PC-3 (cell line): ENCODE results near the gene MINDY1. TPM values are rescaled to one million over a fixed set of nuclear protein-coding genes. Genes with fewer than 3 reads are reported as not detected.

Experiments
- ATAC-seq: fragments of 200-7000 bp; cut with Tn5 transposase; 2 replicates; pipeline ENCODE4 v1.9.1; 2020; ENCODE audit warnings: mild to moderate bottlenecking, moderate library complexity
- BruUV-seq: library from RNA; stranded (reverse); fragments of 400-500 nt; replicated peaks from 2 replicates; lab custom pipeline; 2021; lab: Mats Ljungman, UMichigan
- CTCF ChIA-PET: fragments of 300-600 bp; sonication (Branson Sonifier 250); formaldehyde crosslinking; loops from one replicate; lab custom pipeline; 2022; ENCODE audit warnings: antibody characterized with exemption; lab: Charles Lee
- POLR2A ChIA-PET: fragments of 300-600 bp; sonication (Branson Sonifier 250); formaldehyde crosslinking; loops from one replicate; lab custom pipeline; 2022; ENCODE audit warnings: antibody characterized with exemption; ENCODE audit not compliant: unreplicated experiment; lab: Charles Lee
- DNase-seq: peaks from one replicate; pipeline ENCODE4 v3.0.0-alpha.2; 2015
- H2AFZ ChIP-seq: fragments of 300-600 bp; sonication (generic); 2 replicates; pipeline ENCODE4 v1.6.0; 2016; ENCODE audit warnings: antibody characterized with exemption, low read length
- H3F3A ChIP-seq: fragments of 300-600 bp; sonication (generic); one replicate; pipeline ENCODE4 v1.6.0; 2017; ENCODE audit warnings: antibody characterized with exemption, low read length, control low read depth, mild to moderate bottlenecking; ENCODE audit not compliant: unreplicated experiment
- H3K27ac ChIP-seq: fragments of 300-600 bp; sonication (generic); 2 replicates; pipeline ENCODE4 v1.5.1; 2016; ENCODE audit warnings: mild to moderate bottlenecking, low read length
- H3K27me3 ChIP-seq: fragments of 300-600 bp; sonication (generic); 2 replicates; pipeline ENCODE4 v1.6.1; 2016; ENCODE audit warnings: low read length, mixed read lengths
- H3K36me3 ChIP-seq: fragments of 300-600 bp; sonication (generic); 2 replicates; pipeline ENCODE4 v1.6.1; 2016; ENCODE audit warnings: low read depth, mixed run types, low read length, mixed read lengths
- H3K4me1 ChIP-seq: fragments of 300-600 bp; sonication (generic); 2 replicates; pipeline ENCODE4 v1.5.1; 2016; ENCODE audit warnings: low read length; ENCODE audit not compliant: insufficient read depth
- H3K4me2 ChIP-seq: fragments of 300-600 bp; sonication (generic); 2 replicates; pipeline ENCODE4 v1.6.0; 2016; ENCODE audit warnings: low read length
- H3K4me3 ChIP-seq: fragments of 300-600 bp; sonication (generic); 2 replicates; pipeline ENCODE4 v1.5.1; 2016; ENCODE audit warnings: mild to moderate bottlenecking, low read length, mixed read lengths
- H3K79me2 ChIP-seq: fragments of 300-600 bp; sonication (generic); 2 replicates; pipeline ENCODE4 v1.6.1; 2017; ENCODE audit warnings: low read length, mixed read lengths
- H3K9ac ChIP-seq: fragments of 300-600 bp; sonication (generic); 2 replicates; pipeline ENCODE4 v1.6.0; 2016; ENCODE audit warnings: mild to moderate bottlenecking, low read length
- H3K9me2 ChIP-seq: fragments of 300-600 bp; sonication (generic); replicated peaks from 2 replicates; pipeline ENCODE4 v1.6.1; 2016; ENCODE audit warnings: mixed run types, low read length, mixed read lengths
- H3K9me3 ChIP-seq: fragments of 300-600 bp; sonication (generic); 2 replicates; pipeline ENCODE4 v1.6.1; 2016; ENCODE audit warnings: low read length, mixed read lengths
- H4K20me1 ChIP-seq: fragments of 300-600 bp; sonication (generic); 2 replicates; pipeline ENCODE4 v1.6.1; 2016; ENCODE audit warnings: low read length, mixed read lengths
- CTCF ChIP-seq: fragments of 300-600 bp; sonication (generic); conservative IDR thresholded peaks from 2 replicates; pipeline ENCODE4 v1.5.1; 2017; ENCODE audit warnings: antibody characterized with exemption, low read depth, mild to moderate bottlenecking, low read length
- EZH2 ChIP-seq: fragments of 300-600 bp; sonication (generic); IDR thresholded peaks from one replicate; pipeline ENCODE4 v1.6.1; 2017; ENCODE audit warnings: antibody characterized with exemption, mild to moderate bottlenecking, low read length; ENCODE audit not compliant: unreplicated experiment
- EZH2phosphoT487 ChIP-seq: fragments of 300-600 bp; sonication (generic); IDR thresholded peaks from 2 replicates; pipeline ENCODE4 v1.6.1; 2018; ENCODE audit warnings: mild to moderate bottlenecking, antibody characterized with exemption, low read length, borderline replicate concordance
- intact Hi-C: fragments of 100-400 bp; cut with micrococcal nuclease; formaldehyde crosslinking; loops from 2 replicates; pipeline ENCODE4 v1.9.0; 2023
- total RNA-seq: library from RNA; depleted of rRNA; stranded (reverse); fragments of >200 nt; gene quantifications from 2 replicates; pipeline ENCODE4 v1.2.3, GENCODE V29; 2014

Gene MINDY1
- total RNA-seq, 1 experiment from 2014 or later, result 6.3 TPM

- DNase-seq, result peak; percentile 76
- no peaks in the 10 kb centered on the region for H3K27me3 ChIP-seq
- H3K27ac ChIP-seq, result peak within 1 kb of the TSS; percentile 12
- peak within 1 kb of the TSS; percentile 93 for H3K4me2 ChIP-seq
- CTCF ChIA-PET, result interaction anchor here (0.5 to 1.1 kb wide), 5 partner anchors 10 to 861 kb away, joined by 3 to 4 read pairs (median 4); partner anchors contain the start of gene CDC42SE1
- H3K9me2 ChIP-seq, result no peaks in the 10 kb centered on the region
- H3K9me3 ChIP-seq, result no peaks in the 10 kb centered on the region
- H3K79me2 ChIP-seq, result no peaks in the 10 kb centered on the region
- peak; percentile 78 for ATAC-seq
- H2AFZ ChIP-seq, result peak within 1 kb of the TSS; percentile 90
- no peaks in the 10 kb centered on the region for H4K20me1 ChIP-seq
- H3K9ac ChIP-seq, result peak within 1 kb of the TSS; percentile 69
- BruUV-seq, result no TSS peak
- H3F3A ChIP-seq, result peaks cover 6% of the 10 kb centered on the region
- TF ChIP-seq EZH2phosphoT487 (no peak), EZH2 (no peak), CTCF (no peak)
- POLR2A ChIA-PET, result no interaction called here
- H3K36me3 ChIP-seq, result peaks cover 15% of the 10 kb centered on the region; the same call in 1 of the 2 replicates
- intact Hi-C loops, result loop anchor here (5.0 kb wide), 1 partner anchor 40 kb away; the partner anchor contains the start of genes MINDY1 and PRUNE1
- H3K4me3 ChIP-seq, result peak within 1 kb of the TSS; percentile 77
- peaks cover 12% of the 10 kb centered on the region for H3K4me1 ChIP-seq
These were observed 40.9 kb upstream of the MINDY1 start, which contains the start of gene C1orf56 for GRCh38 chr1:151047591-151047924. C1orf56 (plus strand) TSS chr1:151047751; CDS start chr1:151047848, 97 bp downstream.

GRCh38 chr1:151043163-151043562 lies 36.5 kb upstream of the MINDY1 start:
- no peak for ATAC-seq
- TF ChIP-seq EZH2 (no peak), EZH2phosphoT487 (no peak), CTCF (no peak)

GRCh38 chr1:151039521-151039920 lies 32.8 kb upstream of the MINDY1 start:
- ChIA-PET POLR2A (no interaction called here), CTCF (no interaction called here)
- no peaks in the 10 kb centered on the region for H3K9me3 ChIP-seq
- ATAC-seq (no peak), DNase-seq (no peak)
- H3F3A ChIP-seq, result no peaks in the 10 kb centered on the region
- H3K9ac ChIP-seq, result no peak overlapping the region
- no peak for TF ChIP-seq EZH2phosphoT487
- TF ChIP-seq CTCF, result no peak
- no peak for TF ChIP-seq EZH2
- H3K79me2 ChIP-seq, result no peaks in the 10 kb centered on the region
- no TSS peak for BruUV-seq
- no peak overlapping the region for H2AFZ ChIP-seq
- H3K27me3 ChIP-seq, result no peaks in the 10 kb centered on the region
- H3K4me3 ChIP-seq, result no peak overlapping the region
- H3K4me1 ChIP-seq, result peaks cover 5% of the 10 kb centered on the region
- no peaks in the 10 kb centered on the region; the same call in 1 of the 2 replicates for H3K36me3 ChIP-seq
- intact Hi-C loops, result no loop called here
- H3K27ac ChIP-seq, result no peak overlapping the region
- no peaks in the 10 kb centered on the region for H4K20me1 ChIP-seq
- no peak overlapping the region for H3K4me2 ChIP-seq
- H3K9me2 ChIP-seq, result no peaks in the 10 kb centered on the region

More at GRCh38 chr1:151043163-151043562, 36.5 kb upstream of the MINDY1 start:
- no peaks in the 10 kb centered on the region for H3K79me2 ChIP-seq
- no peak overlapping the region for H3K9ac ChIP-seq
- H3K27me3 ChIP-seq, result no peaks in the 10 kb centered on the region
- ChIA-PET POLR2A (no interaction called here), CTCF (no interaction called here)
- peaks cover 6% of the 10 kb centered on the region; the same call in 1 of the 2 replicates for H3K4me1 ChIP-seq
- no peaks in the 10 kb centered on the region for H3K36me3 ChIP-seq
- no peak overlapping the region for H3K4me2 ChIP-seq
- H2AFZ ChIP-seq, result no peak overlapping the region
- no peaks in the 10 kb centered on the region for H3K9me2 ChIP-seq
- no peaks in the 10 kb centered on the region for H4K20me1 ChIP-seq
- no TSS peak for BruUV-seq
- H3K27ac ChIP-seq, result no peak overlapping the region
- no peaks in the 10 kb centered on the region for H3F3A ChIP-seq
- no peaks in the 10 kb centered on the region for H3K9me3 ChIP-seq
- DNase-seq, result no peak
- H3K4me3 ChIP-seq, result no peak overlapping the region
- intact Hi-C loops, result no loop called here
